ENCODE data around the gene TTLL9. TPM values are rescaled to one million over a fixed set of nuclear protein-coding genes. Genes with fewer than 3 reads are reported as not detected.

Gene TTLL9
- total and polyA plus RNA-seq, 4 experiments from 2014 or later = 0.25 TPM; not detected in 3

- Mint-ChIP-seq H3K27ac (peak overlapping the region in 3 of 7 donors; percentile 19 to 97 (median 20)), H3K36me3 (peaks cover 24 to 50% of the 10 kb centered on the region in 2 donors), H3K4me1 (peaks cover 22 to 40% (median 31%) of the 10 kb centered on the region in 4 donors), H3K27me3 (peaks cover 6 to 7% of the 10 kb centered on the region in 2 donors), H3K4me3 (peak overlapping the region; percentile 96 to 100 (median 98)), H3K9me3 (peaks cover 0 to 2% (median 0%) of the 10 kb centered on the region in 8 donors)
- no peaks in the 10 kb centered on the region for H3K9me3 ChIP-seq (ENCODE audit: control insufficient read depth in 1 of 2, low read length in 2 of 2)
- no peak overlapping the region for H3K4me3 ChIP-seq (ENCODE audit: low read length in 2 of 2)
- ChIA-PET POLR2A (ENCODE audit: partially characterized antibody) (no interaction called here), CTCF (ENCODE audit: partially characterized antibody) (interaction anchor here (5.7 kb wide), 1 partner anchor 97 kb away, joined by 101 read pairs; no protein-coding TSS in a partner anchor)
- intact Hi-C loops (cut with micrococcal nuclease) = loop anchor here (5.0 kb wide), 1 partner anchor 157 kb away; the partner anchor contains the start of gene TM9SF4
- DNase-seq = peak in 1 of 5 donors; percentile 33
- H3K27me3 ChIP-seq (ENCODE audit: insufficient read depth, low read length) = no peaks in the 10 kb centered on the region
- H3K36me3 ChIP-seq (ENCODE audit: insufficient read depth, low read length) = peaks cover 42% of the 10 kb centered on the region
- H3K4me1 ChIP-seq (ENCODE audit: insufficient read depth, low read length) = peaks cover 23% of the 10 kb centered on the region
- H3K27ac ChIP-seq (ENCODE audit: low read depth, low read length) = no peak overlapping the region
Measured at GRCh38 chr20:31949877-31950646, 79.6 kb downstream of the TTLL9 start.

GRCh38 chr20:31951203-31951529 is 80.7 kb downstream of the TTLL9 start:
- CTCF ChIA-PET (ENCODE audit: partially characterized antibody) = interaction anchor here (0.7 to 5.7 kb wide), 8 partner anchors 8 to 142 kb away, joined by 3 to 101 read pairs (median 9); no protein-coding TSS in a partner anchor
- H3K27ac Mint-ChIP-seq = peak overlapping the region; percentile 85 to 99 (median 97)
- peaks cover 20 to 39% of the 10 kb centered on the region in 2 donors for H3K36me3 Mint-ChIP-seq

DNA sequence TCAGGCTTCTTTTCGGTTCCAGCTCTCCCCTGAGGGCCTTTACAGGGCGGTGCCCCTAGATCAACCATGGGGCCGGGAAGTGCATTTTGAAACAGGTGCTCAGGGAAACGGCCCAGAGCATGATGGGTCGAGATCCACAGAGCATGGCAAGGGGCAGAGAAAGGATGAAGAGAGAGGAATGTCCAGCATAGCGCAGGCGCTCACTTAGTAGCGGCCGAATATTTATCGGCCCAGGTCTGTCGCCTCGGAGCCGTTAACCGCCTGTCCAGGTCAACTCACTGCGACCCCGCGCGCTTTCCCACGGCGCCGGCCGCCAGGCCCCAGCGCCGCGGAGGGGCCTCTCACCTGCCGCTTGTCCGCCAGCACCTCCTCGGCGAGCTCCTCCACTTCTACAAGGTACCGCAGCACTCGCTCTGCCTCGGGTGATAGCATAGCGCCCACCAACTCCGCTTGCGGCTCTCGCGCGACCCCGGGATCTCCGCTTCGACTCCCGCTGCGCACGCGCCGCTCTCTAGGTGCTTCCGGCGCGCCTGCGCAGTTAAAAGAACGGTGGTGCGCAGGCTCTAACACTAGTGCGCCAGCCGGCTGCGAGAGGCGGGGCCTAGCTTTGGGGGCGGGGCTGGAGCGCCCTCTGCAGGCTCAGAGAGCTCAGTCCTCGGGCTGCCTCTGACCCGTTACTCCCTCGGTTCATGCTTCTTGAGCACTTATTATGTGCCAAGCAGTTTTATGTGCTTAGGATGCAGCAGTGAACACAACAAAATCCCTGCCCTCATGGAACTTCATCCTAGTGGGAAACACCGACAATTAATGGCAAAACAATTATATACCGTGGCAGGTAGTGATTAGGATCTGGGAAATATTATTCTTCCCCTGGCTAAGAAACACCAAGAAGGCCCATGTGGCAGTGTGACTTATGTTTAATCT is 81.4 kb downstream of the TTLL9 start, which contains the start of gene PDRG1:
Gene PDRG1 (minus strand): TSS at position 517 of the 924 bp plus-strand sequence. CDS start 85 bp downstream, at position 432.
- Histone ChIP-seq H3K9me3 (ENCODE audit: control insufficient read depth in 1 of 2, low read length in 2 of 2) (no peaks in the 10 kb centered on the region), H3K27ac (ENCODE audit: low read depth, low read length) (peak within 1 kb of the TSS; percentile 79), H3K27me3 (ENCODE audit: insufficient read depth, low read length) (no peaks in the 10 kb centered on the region), H3K36me3 (ENCODE audit: insufficient read depth, low read length) (peaks cover 25% of the 10 kb centered on the region), H3K4me1 (ENCODE audit: insufficient read depth, low read length) (peaks cover 23% of the 10 kb centered on the region), H3K4me3 (ENCODE audit: low read length in 2 of 2) (peak within 1 kb of the TSS; percentile 68 to 92)
- peaks cover 0 to 2% (median 0%) of the 10 kb centered on the region in 8 donors for H3K9me3 Mint-ChIP-seq
- peaks cover 17 to 33% of the 10 kb centered on the region in 2 donors for H3K36me3 Mint-ChIP-seq
- peak; percentile 93 to 96 (median 96) for DNase-seq
- H3K4me1 Mint-ChIP-seq = peaks cover 22 to 36% (median 31%) of the 10 kb centered on the region in 4 donors
- intact Hi-C loops (cut with micrococcal nuclease) = loop anchor here (1.0 to 5.0 kb wide), 4 partner anchors 67 to 156 kb away; partner anchors contain the start of gene TM9SF4
- ChIA-PET POLR2A (ENCODE audit: partially characterized antibody) (interaction anchor here (0.8 to 1.8 kb wide), 5 partner anchors 17 to 158 kb away, joined by 4 to 7 read pairs (median 4); partner anchors contain the start of genes TM9SF4 and XKR7), CTCF (ENCODE audit: partially characterized antibody) (interaction anchor here (0.5 to 5.7 kb wide), 18 partner anchors 9 to 827 kb away, joined by 3 to 101 read pairs (median 4); no protein-coding TSS in a partner anchor)
- peak within 1 kb of the TSS; percentile 96 to 100 (median 98) for H3K4me3 Mint-ChIP-seq
- peak within 1 kb of the TSS; percentile 85 to 99 (median 98) for H3K27ac Mint-ChIP-seq
- H3K27me3 Mint-ChIP-seq = peaks cover 12 to 13% of the 10 kb centered on the region in 2 donors

More at GRCh38 chr20:31951203-31951529, 80.7 kb downstream of the TTLL9 start:
- peak overlapping the region; percentile 96 to 100 (median 98) for H3K4me3 Mint-ChIP-seq
- Histone ChIP-seq H3K36me3 (ENCODE audit: insufficient read depth, low read length) (peaks cover 31% of the 10 kb centered on the region), H3K9me3 (ENCODE audit: control insufficient read depth in 1 of 2, low read length in 2 of 2) (no peaks in the 10 kb centered on the region), H3K27me3 (ENCODE audit: insufficient read depth, low read length) (no peaks in the 10 kb centered on the region), H3K4me1 (ENCODE audit: insufficient read depth, low read length) (peaks cover 23% of the 10 kb centered on the region), H3K4me3 (ENCODE audit: low read length in 2 of 2) (peak overlapping the region; percentile 68 to 92), H3K27ac (ENCODE audit: low read depth, low read length) (peak overlapping the region; percentile 79)
- H3K4me1 Mint-ChIP-seq = peaks cover 22 to 38% (median 31%) of the 10 kb centered on the region in 4 donors
- DNase-seq = no peak
- peaks cover 0 to 2% (median 0%) of the 10 kb centered on the region in 8 donors for H3K9me3 Mint-ChIP-seq
- H3K27me3 Mint-ChIP-seq = peaks cover 8 to 11% of the 10 kb centered on the region in 2 donors
- POLR2A ChIA-PET (ENCODE audit: partially characterized antibody) = interaction anchor here (0.8 to 1.3 kb wide), 2 partner anchors 17 to 36 kb away, joined by 4 read pairs; partner anchors contain the start of gene XKR7
- intact Hi-C loops (cut with micrococcal nuclease) = loop anchor here (5.0 kb wide), 1 partner anchor 156 kb away; the partner anchor contains the start of gene TM9SF4

- H3K4me3 Mint-ChIP-seq = no peak overlapping the region
- ChIA-PET CTCF (ENCODE audit: partially characterized antibody) (interaction anchor here (2.3 to 5.7 kb wide), 3 partner anchors 11 to 101 kb away, joined by 14 to 101 read pairs (median 19); no protein-coding TSS in a partner anchor), POLR2A (ENCODE audit: partially characterized antibody) (no interaction called here)
- peaks cover 23% of the 10 kb centered on the region for H3K4me1 ChIP-seq (ENCODE audit: insufficient read depth, low read length)
- H3K4me3 ChIP-seq (ENCODE audit: low read length in 2 of 2) = no peak overlapping the region
- peaks cover 22 to 35% (median 31%) of the 10 kb centered on the region in 4 donors for H3K4me1 Mint-ChIP-seq
- H3K27ac ChIP-seq (ENCODE audit: low read depth, low read length) = no peak overlapping the region
- H3K36me3 Mint-ChIP-seq = peaks cover 8 to 21% of the 10 kb centered on the region in 2 donors
- intact Hi-C loops (cut with micrococcal nuclease) = loop anchor here (2.0 to 5.0 kb wide), 2 partner anchors 65 to 154 kb away; partner anchors contain the start of gene TM9SF4
- peaks cover 12 to 13% of the 10 kb centered on the region in 2 donors for H3K27me3 Mint-ChIP-seq
- peaks cover 7% of the 10 kb centered on the region for H3K36me3 ChIP-seq (ENCODE audit: insufficient read depth, low read length)
- DNase-seq = no peak
- H3K27me3 ChIP-seq (ENCODE audit: insufficient read depth, low read length) = no peaks in the 10 kb centered on the region
- H3K9me3 Mint-ChIP-seq = peaks cover 0 to 2% (median 0%) of the 10 kb centered on the region in 8 donors
- H3K9me3 ChIP-seq (ENCODE audit: control insufficient read depth in 1 of 2, low read length in 2 of 2) = no peaks in the 10 kb centered on the region
- H3K27ac Mint-ChIP-seq = no peak overlapping the region
Measured at GRCh38 chr20:31953556-31954148, 83.2 kb downstream of the TTLL9 start.

- POLR2A ChIA-PET (ENCODE audit: partially characterized antibody) = no interaction called here
- Histone ChIP-seq H3K4me1 (ENCODE audit: insufficient read depth, low read length) (peaks cover 23% of the 10 kb centered on the region), H3K4me3 (ENCODE audit: low read length in 2 of 2) (no peak overlapping the region), H3K9me3 (ENCODE audit: control insufficient read depth in 1 of 2, low read length in 2 of 2) (no peaks in the 10 kb centered on the region), H3K36me3 (ENCODE audit: insufficient read depth, low read length) (peaks cover 4% of the 10 kb centered on the region), H3K27me3 (ENCODE audit: insufficient read depth, low read length) (no peaks in the 10 kb centered on the region), H3K27ac (ENCODE audit: low read depth, low read length) (no peak overlapping the region)
- intact Hi-C loops (cut with micrococcal nuclease) = loop anchor here (5.0 kb wide), 1 partner anchor 153 kb away; the partner anchor contains the start of gene TM9SF4
- H3K4me3 Mint-ChIP-seq = no peak overlapping the region
- H3K4me1 Mint-ChIP-seq = peaks cover 17 to 28% (median 25%) of the 10 kb centered on the region in 4 donors
- peaks cover 16 to 18% of the 10 kb centered on the region in 2 donors for H3K27me3 Mint-ChIP-seq
- CTCF ChIA-PET (ENCODE audit: partially characterized antibody) = interaction anchor here (0.6 to 5.7 kb wide), 2 partner anchors 101 to 121 kb away, joined by 3 to 101 read pairs; no protein-coding TSS in a partner anchor
- peaks cover 0 to 2% (median 0%) of the 10 kb centered on the region in 8 donors for H3K9me3 Mint-ChIP-seq
- H3K27ac Mint-ChIP-seq = no peak overlapping the region
- DNase-seq = no peak
- H3K36me3 Mint-ChIP-seq = peaks cover 3 to 16% of the 10 kb centered on the region in 2 donors
Measured at GRCh38 chr20:31954500-31954899, 84.1 kb downstream of the TTLL9 start.
